IPS-20b (cell line): Measurements from ENCODE around the gene ZNF787.
"Not testable (repeated sequence)": the region's sequence is repeated elsewhere in the genome, so short reads cannot be mapped to it uniquely, and the experiment has no call there.

Experiments
- H3K27ac ChIP-seq: one replicate; pipeline ENCODE4 v1.5.1; 2013; ENCODE audit warnings: low read length
- H3K27me3 ChIP-seq: 2 replicates; pipeline ENCODE4 v1.6.1; 2013; ENCODE audit warnings: mild to moderate bottlenecking, low read length, inconsistent platforms; ENCODE audit not compliant: insufficient read depth
- H3K36me3 ChIP-seq: 2 replicates; pipeline ENCODE4 v1.6.1; 2013; ENCODE audit warnings: low read depth, mild to moderate bottlenecking, inconsistent platforms, low read length, moderate library complexity; ENCODE audit not compliant: insufficient read depth
- H3K4me1 ChIP-seq: 2 replicates; pipeline ENCODE4 v1.6.1; 2013; ENCODE audit warnings: mild to moderate bottlenecking, control low read depth, inconsistent platforms, low read length, moderate library complexity; ENCODE audit not compliant: insufficient read depth
- H3K4me3 ChIP-seq: 2 replicates; pipeline ENCODE4 v1.5.1; 2013; ENCODE audit warnings: mild to moderate bottlenecking, low read length, inconsistent platforms
- H3K9ac ChIP-seq: 2 replicates; pipeline ENCODE4 v1.6.1; 2013; ENCODE audit warnings: low read depth, mild to moderate bottlenecking, inconsistent platforms, low read length, moderate library complexity
- H3K9me3 ChIP-seq: 2 replicates; pipeline ENCODE4 v1.6.1; 2013; ENCODE audit warnings: mild to moderate bottlenecking, low read depth, low read length, inconsistent platforms; ENCODE audit not compliant: insufficient read depth

Gene ZNF787

GRCh38 chr19:56099638-56100539, 21.2 kb downstream of the ZNF787 start:
- Histone ChIP-seq H3K9ac (no peak overlapping the region), H3K9me3 (no peaks in the 10 kb centered on the region), H3K4me1 (no peaks in the 10 kb centered on the region), H3K4me3 (no peak overlapping the region), H3K27me3 (no peaks in the 10 kb centered on the region), H3K27ac (no peak overlapping the region), H3K36me3 (peaks cover 42% of the 10 kb centered on the region)

- Histone ChIP-seq H3K9ac (no peak overlapping the region), H3K4me1 (no peaks in the 10 kb centered on the region), H3K36me3 (peaks cover 42% of the 10 kb centered on the region), H3K4me3 (no peak overlapping the region), H3K27ac (no peak overlapping the region), H3K27me3 (no peaks in the 10 kb centered on the region), H3K9me3 (no peaks in the 10 kb centered on the region)
Measured at GRCh38 chr19:56098731-56099568, 22.1 kb downstream of the ZNF787 start.

- not testable (repeated sequence) for H3K9me3 ChIP-seq, H3K4me3 ChIP-seq, H3K4me1 ChIP-seq, H3K9ac ChIP-seq, H3K27ac ChIP-seq, H3K27me3 ChIP-seq
- peaks cover 46% of the 10 kb centered on the region for H3K36me3 ChIP-seq
Measured at GRCh38 chr19:56098237-56098636, 22.9 kb downstream of the ZNF787 start.

- H3K9me3 ChIP-seq = peaks cover 7% of the 10 kb centered on the region
- H3K4me1 ChIP-seq = no peaks in the 10 kb centered on the region
- H3K27me3 ChIP-seq = no peaks in the 10 kb centered on the region
- peaks cover 51% of the 10 kb centered on the region for H3K36me3 ChIP-seq
- H3K9ac ChIP-seq = no peak overlapping the region
- no peak overlapping the region for H3K4me3 ChIP-seq
- no peak overlapping the region for H3K27ac ChIP-seq
Measured at GRCh38 chr19:56097776-56098175, 23.3 kb downstream of the ZNF787 start.

- Histone ChIP-seq H3K4me1 (no peaks in the 10 kb centered on the region), H3K36me3 (peaks cover 49% of the 10 kb centered on the region), H3K9ac (no peak overlapping the region)
Measured at GRCh38 chr19:56097306-56097705, 23.8 kb downstream of the ZNF787 start.

GRCh38 chr19:56096665-56097064, 24.4 kb downstream of the ZNF787 start:
- Histone ChIP-seq H3K27me3 (no peaks in the 10 kb centered on the region), H3K27ac (no peak overlapping the region), H3K4me3 (no peak overlapping the region), H3K4me1 (no peaks in the 10 kb centered on the region), H3K9ac (no peak overlapping the region), H3K36me3 (peaks cover 42% of the 10 kb centered on the region), H3K9me3 (peaks cover 7% of the 10 kb centered on the region)

More at GRCh38 chr19:56097306-56097705, 23.8 kb downstream of the ZNF787 start:
- Histone ChIP-seq H3K27me3 (no peaks in the 10 kb centered on the region), H3K27ac (no peak overlapping the region), H3K4me3 (no peak overlapping the region), H3K9me3 (peaks cover 7% of the 10 kb centered on the region)

- H3K9ac ChIP-seq = no peak overlapping the region
- no peak overlapping the region for H3K27ac ChIP-seq
- peaks cover 37% of the 10 kb centered on the region for H3K36me3 ChIP-seq
- H3K9me3 ChIP-seq = peaks cover 7% of the 10 kb centered on the region
- no peaks in the 10 kb centered on the region for H3K4me1 ChIP-seq
- H3K27me3 ChIP-seq = no peaks in the 10 kb centered on the region
- no peak overlapping the region for H3K4me3 ChIP-seq
Measured at GRCh38 chr19:56094449-56094848, 26.6 kb downstream of the ZNF787 start.

GRCh38 chr19:56092685-56093631, 28.1 kb downstream of the ZNF787 start:
- no peak overlapping the region for H3K4me3 ChIP-seq
- no peak overlapping the region for H3K9ac ChIP-seq

GRCh38 chr19:56091751-56092546, 29.1 kb downstream of the ZNF787 start:
- Histone ChIP-seq H3K27me3 (no peaks in the 10 kb centered on the region), H3K9ac (no peak overlapping the region), H3K4me3 (no peak overlapping the region), H3K27ac (no peak overlapping the region), H3K36me3 (peaks cover 33% of the 10 kb centered on the region), H3K4me1 (no peaks in the 10 kb centered on the region), H3K9me3 (peaks cover 7% of the 10 kb centered on the region)

More at GRCh38 chr19:56092685-56093631, 28.1 kb downstream of the ZNF787 start:
- Histone ChIP-seq H3K9me3 (peaks cover 7% of the 10 kb centered on the region), H3K27me3 (no peaks in the 10 kb centered on the region), H3K27ac (no peak overlapping the region), H3K36me3 (peaks cover 40% of the 10 kb centered on the region), H3K4me1 (no peaks in the 10 kb centered on the region)

GRCh38 chr19:56091066-56091490, 30.0 kb downstream of the ZNF787 start:
- H3K27me3 ChIP-seq = no peaks in the 10 kb centered on the region
- H3K9me3 ChIP-seq = peaks cover 7% of the 10 kb centered on the region
- no peak overlapping the region for H3K9ac ChIP-seq
- H3K4me3 ChIP-seq = no peak overlapping the region
- H3K4me1 ChIP-seq = 0 out of 2 replicates have a peak, but pooled peaks cover under 1% of the 10 kb centered on the region
- H3K36me3 ChIP-seq = peaks cover 31% of the 10 kb centered on the region
- H3K27ac ChIP-seq = no peak overlapping the region
